C1 segment of cervical spinal cord (tissue), 14 donors: Measurements from ENCODE around the gene GASK1A.
"Not testable (repeated sequence)": the region's sequence is repeated elsewhere in the genome, so short reads cannot be mapped to it uniquely, and the experiment has no call there.

ENCODE experiments used
- DNase-seq, 14 donors: peaks; one replicate each; lab custom pipeline; 2025; lab: John Stamatoyannopoulos, UW

GASK1A gene

DNA sequence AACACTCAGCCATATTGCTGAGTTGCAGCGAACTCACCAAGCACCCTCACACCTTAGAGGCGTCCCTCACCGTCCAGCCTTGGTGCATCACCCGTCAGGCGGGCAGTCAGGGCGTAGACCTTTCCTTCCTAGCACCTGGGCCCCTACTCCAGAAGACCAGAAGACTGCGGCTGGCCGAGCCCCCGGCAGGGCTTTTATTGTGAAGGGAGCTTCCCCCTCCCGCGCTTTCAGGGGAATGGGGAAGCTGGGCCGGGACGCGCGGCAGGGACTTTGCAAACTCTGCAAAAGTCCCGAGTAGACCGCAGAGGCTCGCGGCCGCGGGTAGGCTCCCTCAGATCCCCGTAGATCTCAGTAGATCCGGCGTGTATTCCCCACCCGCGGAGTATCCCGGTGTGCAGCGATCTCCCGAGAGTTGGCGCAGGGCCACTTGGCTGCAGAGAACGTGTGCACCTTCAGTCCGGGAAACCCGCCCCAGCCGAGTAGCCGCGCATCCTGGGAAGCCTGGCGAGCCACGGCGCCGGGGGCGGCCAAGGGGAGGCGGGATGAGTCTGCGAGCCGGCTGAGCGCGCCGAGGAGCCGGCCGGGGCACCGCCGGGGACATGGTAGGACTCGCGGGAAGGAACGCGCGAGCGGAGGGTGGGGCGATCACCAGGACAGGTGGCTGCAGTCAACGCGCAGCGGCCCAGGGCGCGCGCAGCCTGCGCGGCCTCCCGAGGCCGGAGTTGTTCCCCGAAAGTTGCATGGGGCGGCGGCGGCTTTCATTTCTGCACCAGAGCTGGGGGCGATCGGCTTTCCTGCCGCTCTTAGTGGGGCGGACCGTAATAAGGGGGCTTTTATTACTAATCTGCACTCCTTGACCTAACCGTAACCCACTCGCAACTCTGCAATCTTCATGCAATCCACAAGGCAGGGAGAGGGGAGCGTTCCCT is at the start of gene GASK1A:
Gene GASK1A (plus strand): TSS at position 268 of the 929 bp plus-strand sequence. CDS start 332 bp downstream, at position 600.
- DNase-seq = peak in 8 of 14 donors; percentile 32 to 73 (median 48)

- DNase-seq = no peak
Observed at GRCh38 chr3:42934111-42934510, 45.0 kb upstream of the GASK1A start.

DNA sequence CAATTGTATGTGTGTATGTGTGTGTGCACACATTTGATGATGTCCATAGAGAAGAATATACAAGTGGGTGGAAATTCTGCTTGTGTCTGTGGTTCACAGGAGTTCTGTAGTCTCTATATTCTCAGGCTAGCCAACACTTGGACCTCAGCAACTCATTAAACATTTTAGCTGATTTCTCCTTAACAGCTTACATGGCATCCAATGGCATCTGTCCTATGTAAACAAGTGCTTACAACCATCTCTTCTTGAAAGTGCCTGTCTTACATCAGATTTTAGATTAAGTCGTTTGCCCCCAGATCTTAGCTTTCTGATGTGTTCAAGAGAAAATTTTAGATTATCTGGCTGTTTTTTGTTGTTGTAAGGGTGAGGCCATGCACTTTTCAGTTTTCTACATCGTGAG is 44.2 kb upstream of the GASK1A start:
- no peak for DNase-seq

GRCh38 chr3:42935472-42935871 is 43.6 kb upstream of the GASK1A start:
- no peak for DNase-seq

- DNase-seq = peak in 10 of 14 donors; percentile 1 to 67 (median 4)
Observed at GRCh38 chr3:42936157-42936981, 42.7 kb upstream of the GASK1A start.

DNA sequence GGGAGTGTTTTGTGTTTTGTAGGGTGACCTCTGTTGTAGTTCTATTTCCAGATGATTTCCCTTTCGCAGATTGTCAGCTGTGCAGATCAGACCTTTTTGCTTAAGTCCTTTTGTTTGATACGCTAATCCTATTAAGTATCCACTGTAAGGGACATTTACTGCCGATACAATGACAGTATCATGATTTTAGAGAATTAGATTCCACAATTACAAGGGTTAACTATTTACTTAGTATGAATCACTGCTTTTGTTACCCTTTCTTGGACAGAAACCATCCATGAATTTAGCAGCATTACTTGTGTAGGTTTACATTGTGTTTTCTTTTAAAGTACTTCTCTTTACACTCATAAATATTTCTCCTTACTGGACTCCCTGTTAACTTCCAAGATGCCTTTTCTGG is 41.8 kb upstream of the GASK1A start:
- no peak for DNase-seq

DNA sequence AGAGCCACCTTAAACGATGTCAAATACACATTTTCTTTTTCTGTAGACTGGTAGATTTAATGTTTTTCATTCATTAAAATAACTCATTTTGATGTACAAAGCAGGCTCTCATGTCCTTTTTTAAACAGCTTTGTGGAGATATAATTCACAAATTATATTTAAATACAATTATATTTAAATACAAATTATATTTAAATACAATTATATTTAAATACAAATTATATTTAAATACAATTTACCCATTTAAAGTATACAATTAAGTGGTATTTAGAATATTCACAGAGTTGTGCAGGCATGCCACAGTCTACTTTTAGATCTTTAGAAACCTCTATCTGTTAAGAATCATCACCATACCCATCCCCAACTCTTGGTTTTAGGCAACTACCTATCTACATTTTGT is 36.4 kb upstream of the GASK1A start:
- no peak for DNase-seq

- DNase-seq = no peak
Observed at GRCh38 chr3:42946050-42946449, 33.1 kb upstream of the GASK1A start.

DNA sequence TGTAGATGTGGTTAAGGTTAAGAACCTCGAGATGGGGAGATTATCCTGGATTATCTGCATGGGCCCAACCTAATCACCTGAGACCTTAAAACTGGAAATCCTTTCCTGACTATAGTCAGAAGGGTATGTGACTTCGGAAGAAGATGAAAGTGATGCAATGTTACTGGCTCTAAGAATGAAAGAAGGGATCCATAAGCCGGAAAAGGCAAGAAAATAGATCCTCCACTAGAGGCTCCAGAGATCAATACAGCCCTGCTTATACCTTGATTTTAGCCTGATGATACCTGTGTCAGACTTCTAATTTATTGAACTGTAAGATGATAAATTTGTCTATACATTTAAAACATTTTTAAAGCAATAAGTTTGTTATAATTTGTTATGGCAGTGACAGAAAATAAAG is 21.5 kb upstream of the GASK1A start:
- no peak for DNase-seq

DNA sequence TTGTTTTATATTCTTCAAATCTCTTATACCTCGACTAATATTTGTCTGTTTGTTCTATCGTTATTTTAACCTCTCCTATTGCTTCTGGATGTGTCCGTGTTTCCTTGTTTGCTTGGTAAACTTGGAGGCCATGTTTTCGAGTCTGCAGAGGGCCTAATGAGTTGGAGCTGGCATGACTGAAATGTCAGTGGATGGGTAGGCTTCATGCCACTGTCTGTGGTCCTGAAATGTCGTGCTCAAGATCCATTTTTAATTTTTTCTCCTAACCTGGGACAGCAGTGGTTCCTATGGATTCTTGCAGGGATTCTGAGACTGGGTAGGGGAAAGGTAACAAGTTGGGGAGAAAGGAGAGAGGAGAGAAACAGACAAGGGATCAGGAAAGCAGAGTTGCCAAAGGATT is 18.8 kb upstream of the GASK1A start:
- DNase-seq = no peak

GRCh38 chr3:42960786-42961185 is 18.3 kb upstream of the GASK1A start:
- peak in 1 of 14 donors; percentile 61 for DNase-seq

DNA sequence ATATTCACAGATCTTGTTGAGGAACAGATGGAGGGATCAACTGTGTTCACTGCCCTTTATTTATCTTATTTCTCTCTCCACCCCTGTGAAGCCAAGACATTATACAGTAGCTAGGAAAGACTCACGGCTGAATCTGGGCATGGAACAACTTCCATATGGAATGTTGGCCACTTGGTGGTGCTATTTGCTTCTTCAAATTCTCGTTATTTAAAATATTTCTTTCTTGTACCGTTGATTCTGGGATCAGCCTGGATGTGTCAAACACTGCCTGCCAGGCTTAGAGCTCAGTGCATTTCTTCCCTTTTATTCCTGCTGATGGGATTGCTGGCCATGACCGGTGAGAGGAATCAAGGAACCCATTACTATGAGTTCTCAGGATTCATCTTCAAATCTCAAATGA is 17.5 kb upstream of the GASK1A start:
- DNase-seq = peak in 4 of 14 donors; percentile 6 to 85 (median 14)

GRCh38 chr3:42963269-42963668 is 15.8 kb upstream of the GASK1A start:
- DNase-seq = no peak

DNA sequence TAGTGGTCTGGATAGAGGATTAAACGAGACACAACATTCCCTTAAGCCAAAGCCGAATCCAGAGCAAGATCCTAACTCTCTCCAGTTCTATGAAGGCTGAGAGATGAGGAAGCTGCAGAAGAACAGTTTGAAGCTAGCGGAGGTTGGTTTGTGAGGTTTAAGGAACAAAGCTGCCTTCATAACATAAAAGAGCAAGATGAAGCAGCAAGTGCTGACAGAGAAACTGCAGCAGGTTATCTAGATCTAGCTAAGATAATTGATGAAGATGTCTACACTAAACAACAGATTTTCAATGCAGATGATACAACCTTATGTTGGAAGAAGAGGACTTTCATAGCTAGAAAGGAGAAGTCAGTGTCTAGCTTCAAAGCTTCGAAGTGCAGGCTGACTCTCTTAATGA is 14.8 kb upstream of the GASK1A start:
- no peak for DNase-seq

DNA sequence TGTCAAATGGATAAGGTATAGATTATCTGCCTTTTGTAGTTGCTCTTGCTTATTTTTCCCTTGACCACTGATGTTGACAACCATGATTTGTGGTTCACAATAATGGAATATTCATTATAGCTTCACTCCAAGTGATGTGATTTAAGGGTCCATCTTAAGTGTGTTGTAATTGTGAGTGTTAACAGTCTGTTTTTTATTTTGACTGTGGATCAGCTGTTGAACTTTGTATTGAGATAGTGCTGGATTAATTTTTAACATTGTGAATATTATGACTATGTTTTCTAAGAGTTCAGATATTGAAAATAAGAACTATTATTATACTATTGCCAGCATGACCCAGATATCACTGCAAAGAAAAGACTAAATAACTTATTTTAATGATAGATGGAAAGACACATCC is 8.6 kb upstream of the GASK1A start:
- DNase-seq = no peak

DNA sequence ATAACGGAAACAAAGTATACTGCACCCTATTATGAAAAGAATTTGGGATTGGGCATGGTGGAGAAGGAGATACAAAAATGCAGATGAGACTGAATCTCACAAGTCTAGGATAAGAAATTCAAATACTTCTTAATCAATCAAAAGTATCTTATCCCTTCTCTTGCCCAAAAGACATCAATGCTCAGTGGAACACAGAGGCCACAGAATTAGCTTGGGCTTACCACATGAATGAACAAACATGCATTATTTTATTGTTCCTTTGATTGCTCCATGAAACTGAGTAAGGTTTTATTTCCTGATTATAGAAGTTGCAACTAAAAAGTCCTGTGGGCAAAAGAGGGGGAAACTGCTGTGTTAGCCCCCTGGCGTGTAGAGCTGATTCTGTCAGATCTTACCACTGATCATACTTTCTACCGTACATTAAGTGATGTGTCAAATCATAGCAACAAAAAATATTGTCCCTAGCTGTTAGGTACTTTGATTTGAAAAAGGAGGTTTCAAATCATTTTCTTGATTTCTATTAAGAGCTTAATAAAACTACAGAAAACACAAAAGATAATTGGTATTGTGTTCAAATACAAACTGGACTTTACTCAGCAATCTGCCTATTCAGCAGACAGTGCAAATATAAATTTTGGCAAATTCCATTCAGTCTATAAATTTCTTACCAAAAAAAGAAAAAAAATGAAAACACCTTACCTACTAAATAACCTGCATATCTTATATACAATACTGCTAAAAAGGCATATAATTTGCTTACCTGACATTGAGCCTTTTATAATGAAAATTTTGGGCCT is 7.9 kb upstream of the GASK1A start:
- DNase-seq = no peak

- DNase-seq = not testable (repeated sequence)
Observed at GRCh38 chr3:42974906-42975305, 4.2 kb upstream of the GASK1A start.

DNA sequence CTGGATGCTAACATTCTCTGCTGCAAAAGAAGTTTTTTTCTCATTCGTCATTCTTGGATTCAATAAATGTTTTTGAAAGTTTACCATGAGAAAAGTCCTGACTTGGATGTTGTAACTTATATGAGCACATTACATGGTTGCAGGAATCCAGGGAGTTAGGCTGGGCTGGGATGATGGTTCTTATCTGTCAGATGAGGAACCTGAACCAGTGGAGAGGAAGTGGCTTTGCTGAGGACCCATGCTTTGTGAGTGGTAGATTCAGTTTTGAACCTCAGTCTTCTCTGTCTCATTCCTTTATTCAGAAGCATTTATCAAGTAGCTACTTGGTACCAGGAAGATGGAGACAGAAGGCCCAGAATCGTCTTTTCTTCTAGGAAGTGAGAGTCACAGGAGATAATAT is 3.7 kb upstream of the GASK1A start:
- DNase-seq = no peak

DNA sequence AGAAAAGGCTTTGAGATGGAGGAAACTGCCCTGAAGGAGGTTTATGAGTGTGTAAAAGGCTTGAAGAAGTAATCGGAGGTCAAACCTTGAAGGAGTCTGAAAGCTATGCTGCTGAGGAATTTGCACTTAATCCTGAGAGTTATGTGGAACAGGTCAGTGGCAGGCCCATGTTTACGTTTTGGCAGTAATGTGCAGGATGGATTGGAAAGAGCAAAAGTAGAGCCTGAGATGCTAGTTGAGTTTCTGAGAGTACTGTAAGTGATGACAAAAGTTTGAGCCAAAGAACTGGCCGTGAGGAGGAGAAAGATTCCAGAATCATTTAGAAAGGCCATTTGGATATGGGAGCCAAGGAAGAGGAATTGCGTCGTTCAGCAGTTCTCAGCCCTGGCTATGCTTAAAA is 3.2 kb upstream of the GASK1A start:
- no peak for DNase-seq

DNA sequence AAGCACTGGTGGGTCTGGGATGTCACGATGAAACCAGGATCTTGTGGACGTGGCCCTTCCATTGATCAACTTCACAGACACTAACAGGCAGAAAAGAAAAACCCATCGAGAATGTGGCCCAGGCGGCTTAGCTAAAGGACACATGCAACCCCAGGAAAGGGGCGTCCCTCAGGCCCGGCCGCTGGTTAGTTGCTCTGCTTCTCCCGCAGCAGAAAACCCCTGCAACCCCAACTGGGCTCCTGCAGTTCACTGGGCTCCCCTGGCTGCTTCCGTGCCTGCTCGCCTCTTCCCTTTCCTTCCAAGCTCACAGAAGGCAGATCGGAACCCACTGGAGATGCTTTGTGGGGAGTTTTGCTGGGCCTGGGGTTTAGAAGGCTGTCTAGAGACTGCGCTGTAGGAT is 1.1 kb downstream of the GASK1A start:
- no peak for DNase-seq

DNA sequence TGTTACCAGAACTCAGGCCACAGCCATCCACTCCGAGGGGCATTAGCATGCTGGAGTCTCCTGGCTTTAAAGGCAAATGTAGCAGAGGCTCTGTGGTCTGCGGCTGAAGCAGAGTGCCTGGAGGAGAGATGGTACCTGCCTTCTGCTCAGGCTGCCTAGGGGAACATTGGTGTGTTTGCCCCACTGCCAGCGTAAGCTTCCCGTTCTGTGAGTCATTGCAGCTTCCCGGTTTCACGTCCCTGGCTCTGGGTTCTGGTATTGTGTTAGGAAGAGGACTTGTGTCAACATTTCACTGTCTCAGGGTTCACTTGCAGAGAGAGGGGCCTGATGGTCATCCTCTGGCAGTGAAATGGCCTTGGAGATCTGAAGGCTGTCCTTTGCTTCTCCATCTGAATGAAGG is 1.8 kb downstream of the GASK1A start:
- peak in 2 of 14 donors; percentile 27 to 77 for DNase-seq
